GM12878 (cell line): ENCODE measurements around the gene MEG3.

Experiments
- ATF2 ChIP-seq: IDR thresholded peaks from 2 replicates; pipeline ENCODE4 v1.6.1; 2012; ENCODE audit warnings: low read length, inconsistent platforms
- CTCF ChIP-seq, 3 experiments: IDR thresholded peaks in 2 of 3; conservative IDR thresholded peaks in 1 of 3; 2 replicates each; pipeline ENCODE4 v1.5.1; 2011; ENCODE audit warnings: low read depth in 3 of 3, low read length in 3 of 3, mild to moderate bottlenecking in 3 of 3, control low read depth in 2 of 3, moderate library complexity in 2 of 3, inconsistent platforms in 1 of 3, mixed read lengths in 1 of 3; ENCODE audit not compliant: control insufficient read depth in 2 of 3, insufficient read depth in 1 of 3; ENCODE audit errors: extremely low read depth in 1 of 3
- NFXL1 ChIP-seq: fragments of 450-650 bp; IDR thresholded peaks from 2 replicates; pipeline ENCODE4 v1.6.1; 2017; ENCODE audit warnings: antibody characterized with exemption, mild to moderate bottlenecking, borderline replicate concordance
- POLR2A ChIP-seq: IDR thresholded peaks from 2 replicates; pipeline ENCODE4 v1.6.1; 2011; ENCODE audit warnings: low read depth, mild to moderate bottlenecking, low read length
- RAD51 ChIP-seq: fragments of 450-650 bp; IDR thresholded peaks from 2 replicates; pipeline ENCODE4 v1.6.1; 2016; ENCODE audit warnings: moderate library complexity, mild to moderate bottlenecking, inconsistent platforms

GRCh38 chr14:100835548-100836310, 9.8 kb downstream of the MEG3 start:
- no peak for TF ChIP-seq POLR2A
- TF ChIP-seq RAD51 = no peak
- TF ChIP-seq NFXL1 = no peak
- TF ChIP-seq ATF2 = no peak
- TF ChIP-seq CTCF (IDR thresholded peaks at IDR 0.05 in 2 of 3, conservative IDR thresholded peaks at IDR 0.05 in 1 of 3; ENCODE audit: control insufficient read depth in 2 of 3, extremely low read depth in 1 of 3, insufficient read depth in 1 of 3, low read depth in 3 of 3, low read length in 3 of 3) = no peak
